ENCODE measurements around the gene MACROH2A2.

DNA sequence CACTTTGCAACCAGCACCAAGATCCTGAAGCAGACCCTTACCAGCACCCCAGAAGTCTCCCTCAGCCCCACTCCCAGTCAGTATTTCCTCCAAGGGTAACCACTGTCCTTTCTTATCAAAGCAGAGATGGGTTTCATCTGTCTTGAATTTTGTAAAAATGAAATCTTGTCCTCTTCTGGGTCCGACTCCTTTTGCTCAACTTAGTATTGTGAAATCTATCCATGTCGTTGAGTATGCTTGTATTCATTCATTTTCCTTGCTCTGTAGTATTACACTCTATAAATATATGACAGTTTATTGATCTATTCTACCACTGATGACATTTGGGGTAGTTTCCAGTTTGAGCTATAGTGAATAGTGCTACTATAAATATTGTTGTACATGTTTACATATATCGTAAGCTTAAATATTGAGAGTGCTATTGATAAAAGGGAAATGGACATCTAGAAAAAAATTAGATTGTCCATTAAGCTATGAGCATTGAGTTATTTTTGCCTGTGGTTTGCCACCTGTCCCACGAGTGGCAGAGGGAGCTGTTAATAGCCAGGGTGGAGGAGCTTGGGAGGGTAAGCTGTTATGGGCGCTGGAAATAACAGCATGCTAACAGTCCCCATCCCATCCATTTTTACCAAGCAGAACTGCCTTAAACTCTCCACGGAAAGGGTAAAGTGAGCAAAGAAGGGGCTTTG, 43.5 kb downstream of the MACROH2A2 start:
- no peak for TF ChIP-seq POLR2AphosphoS5 (IDR thresholded peaks at IDR 0.05)
- no peak for TF ChIP-seq POLR2A (IDR thresholded peaks at IDR 0.05; ENCODE audit: low read depth)

Measured in esophagus muscularis mucosa (tissue), 2 donors.